Measurements from ENCODE around the gene PRDM8.

DNA sequence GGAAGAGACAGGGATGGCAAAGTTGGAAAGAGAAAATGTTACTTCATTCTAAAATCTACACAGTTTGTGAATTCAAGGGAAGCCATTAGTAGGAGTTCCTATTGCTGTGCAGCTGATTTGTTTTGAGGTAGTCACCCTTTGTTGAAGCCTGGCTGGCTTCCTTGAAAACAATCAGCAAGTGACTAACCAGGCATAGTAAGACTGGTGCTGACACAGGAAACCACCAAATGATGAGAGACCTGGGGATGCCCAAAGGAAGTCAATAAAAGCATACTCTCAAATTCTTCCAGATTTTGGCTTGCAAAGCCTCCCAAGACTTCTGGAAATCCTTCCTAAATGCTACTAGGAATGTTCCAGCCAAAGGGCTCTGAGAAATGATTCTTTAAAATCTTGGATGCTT lies 23.9 kb upstream of the PRDM8 start:
- TF ChIP-seq NFE2L2 (IDR thresholded peaks at IDR 0.05; ENCODE audit: low read depth, low read length) = no peak
- TF ChIP-seq RFX5 (IDR thresholded peaks at IDR 0.05; ENCODE audit: low read depth, low read length) = no peak
- TF ChIP-seq, protein P1, sequence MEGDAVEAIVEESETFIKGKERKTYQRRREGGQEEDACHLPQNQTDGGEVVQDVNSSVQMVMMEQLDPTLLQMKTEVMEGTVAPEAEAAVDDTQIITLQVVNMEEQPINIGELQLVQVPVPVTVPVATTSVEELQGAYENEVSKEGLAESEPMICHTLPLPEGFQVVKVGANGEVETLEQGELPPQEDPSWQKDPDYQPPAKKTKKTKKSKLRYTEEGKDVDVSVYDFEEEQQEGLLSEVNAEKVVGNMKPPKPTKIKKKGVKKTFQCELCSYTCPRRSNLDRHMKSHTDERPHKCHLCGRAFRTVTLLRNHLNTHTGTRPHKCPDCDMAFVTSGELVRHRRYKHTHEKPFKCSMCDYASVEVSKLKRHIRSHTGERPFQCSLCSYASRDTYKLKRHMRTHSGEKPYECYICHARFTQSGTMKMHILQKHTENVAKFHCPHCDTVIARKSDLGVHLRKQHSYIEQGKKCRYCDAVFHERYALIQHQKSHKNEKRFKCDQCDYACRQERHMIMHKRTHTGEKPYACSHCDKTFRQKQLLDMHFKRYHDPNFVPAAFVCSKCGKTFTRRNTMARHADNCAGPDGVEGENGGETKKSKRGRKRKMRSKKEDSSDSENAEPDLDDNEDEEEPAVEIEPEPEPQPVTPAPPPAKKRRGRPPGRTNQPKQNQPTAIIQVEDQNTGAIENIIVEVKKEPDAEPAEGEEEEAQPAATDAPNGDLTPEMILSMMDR (conservative IDR thresholded peaks at IDR 0.05; ENCODE audit: low read depth, low read length) = no peak
- TF ChIP-seq RCOR1 (IDR thresholded peaks at IDR 0.05; ENCODE audit: insufficient replicate concordance, low read length) = no peak
- no peak for TF ChIP-seq BHLHE40 (IDR thresholded peaks at IDR 0.05; ENCODE audit: low read depth, low read length)
- TF ChIP-seq POLR2A (IDR thresholded peaks at IDR 0.05; ENCODE audit: low read depth, low read length) = no peak
- TF ChIP-seq MAFK (IDR thresholded peaks at IDR 0.05; ENCODE audit: low read depth, low read length) = peak; percentile 27; the same call in 1 of the 2 replicates
- TF ChIP-seq SMC3 (IDR thresholded peaks at IDR 0.05; ENCODE audit: low read depth, low read length) = no peak
- no peak for TF ChIP-seq CEBPB (IDR thresholded peaks at IDR 0.05; ENCODE audit: low read depth, low read length)
- no peak for TF ChIP-seq MAZ (IDR thresholded peaks at IDR 0.05; ENCODE audit: borderline replicate concordance, low read depth, low read length)
- no peak for TF ChIP-seq RAD21 (IDR thresholded peaks at IDR 0.05; ENCODE audit: low read length)
- no peak for TF ChIP-seq CHD1 (IDR thresholded peaks at IDR 0.05; ENCODE audit: low read depth, low read length)
